ENCODE data around the gene MAT2A. TPM values are rescaled to one million over a fixed set of nuclear protein-coding genes. Genes with fewer than 3 reads are reported as not detected.

The MAT2A gene
- total RNA-seq, 2 donors from 2014 or later, result 105 to 156 TPM

DNA sequence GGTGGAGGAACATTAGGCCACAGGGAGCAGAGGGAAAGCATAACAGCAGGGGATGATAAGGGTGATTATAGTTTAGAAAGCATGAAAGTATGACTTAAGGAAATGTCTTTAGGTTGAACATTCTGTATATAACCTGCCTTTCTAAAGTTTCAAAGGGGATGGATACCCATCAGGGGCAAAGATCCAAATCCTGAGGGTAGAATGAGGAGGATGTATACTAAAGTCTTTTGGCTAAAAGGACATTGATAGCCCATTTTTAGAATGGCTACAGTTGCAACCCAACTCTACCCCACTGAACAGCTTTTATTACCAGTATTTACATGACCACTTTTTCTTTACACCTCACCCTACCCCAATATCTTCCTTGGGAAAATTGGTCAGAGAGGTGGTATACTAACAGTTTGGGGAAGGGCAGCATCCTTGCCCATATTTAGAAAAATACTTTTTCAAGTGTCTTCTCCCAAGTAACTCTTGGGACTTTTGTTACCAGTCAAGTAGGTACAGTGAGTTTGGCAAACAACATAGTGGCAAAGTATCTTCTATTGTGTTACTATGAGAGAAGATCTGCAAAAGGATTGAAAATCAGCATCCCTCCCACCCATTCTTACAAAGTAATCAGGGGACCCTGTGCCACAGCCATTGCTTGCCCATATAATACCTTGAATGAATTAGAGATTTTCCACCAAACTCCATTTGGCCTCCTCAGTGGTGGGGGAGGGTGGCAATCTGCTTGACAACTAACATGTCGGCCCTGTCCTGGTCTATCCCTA, 8.3 kb downstream of the MAT2A start:
- Histone ChIP-seq H3K36me3 (peaks cover 31% of the 10 kb centered on the region), H3K9me3 (no peaks in the 10 kb centered on the region), H3K4me3 (no peak overlapping the region), H3K27me3 (no peaks in the 10 kb centered on the region), H3K4me1 (no peaks in the 10 kb centered on the region), H3K9ac (ENCODE audit: low read depth in 2 of 2, low read length in 2 of 2) (no peak overlapping the region), H3K27ac (no peak overlapping the region)
- no peak for DNase-seq
- intact Hi-C loops (cut with DNase I), result no loop called here
- TF ChIP-seq, protein P1, sequence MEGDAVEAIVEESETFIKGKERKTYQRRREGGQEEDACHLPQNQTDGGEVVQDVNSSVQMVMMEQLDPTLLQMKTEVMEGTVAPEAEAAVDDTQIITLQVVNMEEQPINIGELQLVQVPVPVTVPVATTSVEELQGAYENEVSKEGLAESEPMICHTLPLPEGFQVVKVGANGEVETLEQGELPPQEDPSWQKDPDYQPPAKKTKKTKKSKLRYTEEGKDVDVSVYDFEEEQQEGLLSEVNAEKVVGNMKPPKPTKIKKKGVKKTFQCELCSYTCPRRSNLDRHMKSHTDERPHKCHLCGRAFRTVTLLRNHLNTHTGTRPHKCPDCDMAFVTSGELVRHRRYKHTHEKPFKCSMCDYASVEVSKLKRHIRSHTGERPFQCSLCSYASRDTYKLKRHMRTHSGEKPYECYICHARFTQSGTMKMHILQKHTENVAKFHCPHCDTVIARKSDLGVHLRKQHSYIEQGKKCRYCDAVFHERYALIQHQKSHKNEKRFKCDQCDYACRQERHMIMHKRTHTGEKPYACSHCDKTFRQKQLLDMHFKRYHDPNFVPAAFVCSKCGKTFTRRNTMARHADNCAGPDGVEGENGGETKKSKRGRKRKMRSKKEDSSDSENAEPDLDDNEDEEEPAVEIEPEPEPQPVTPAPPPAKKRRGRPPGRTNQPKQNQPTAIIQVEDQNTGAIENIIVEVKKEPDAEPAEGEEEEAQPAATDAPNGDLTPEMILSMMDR (IDR thresholded peaks at IDR 0.05), result no peak

DNA sequence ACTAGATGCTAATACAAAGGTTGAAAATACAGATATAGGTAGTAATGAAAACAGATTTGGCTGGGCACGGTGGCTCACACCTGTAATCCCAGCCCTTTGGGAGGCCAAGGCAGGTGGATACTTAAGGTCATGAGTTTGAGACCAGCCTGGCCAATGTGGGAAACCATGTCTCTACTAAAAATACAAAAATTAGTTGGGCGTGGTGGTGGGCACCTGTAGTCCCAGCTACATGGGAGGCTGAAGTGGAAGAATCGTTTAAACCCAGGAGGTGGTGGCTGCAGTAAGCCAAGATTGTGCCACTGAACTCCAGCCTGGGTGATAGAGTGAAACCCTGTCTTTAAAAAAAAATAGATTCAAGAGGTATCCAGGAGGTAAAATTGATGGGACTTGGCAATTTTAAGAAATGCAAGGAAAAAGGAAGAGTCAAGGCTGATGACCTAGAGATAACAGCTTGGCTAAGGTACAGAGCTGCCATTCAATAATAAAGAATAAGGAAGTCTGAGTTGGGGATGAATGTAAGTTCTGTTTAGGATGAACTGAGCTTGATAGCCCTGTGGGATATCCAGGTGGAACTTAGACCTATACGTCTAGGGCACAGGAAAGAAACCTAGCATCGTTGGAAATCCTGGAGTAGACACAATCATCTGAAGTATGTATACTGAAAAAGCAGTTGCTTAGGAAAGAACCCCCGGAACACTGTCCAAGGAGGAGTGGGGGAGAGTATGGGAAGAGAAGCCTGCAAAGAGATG, 9.1 kb downstream of the MAT2A start:
- intact Hi-C loops (cut with DNase I), result no loop called here
- no peaks in the 10 kb centered on the region for H3K9me3 ChIP-seq
- H3K4me3 ChIP-seq, result no peak overlapping the region
- peaks cover 24% of the 10 kb centered on the region for H3K36me3 ChIP-seq
- no peak for DNase-seq
- TF ChIP-seq, protein P1 (IDR thresholded peaks at IDR 0.05), result no peak
- no peaks in the 10 kb centered on the region for H3K27me3 ChIP-seq
- H3K9ac ChIP-seq (ENCODE audit: low read depth in 2 of 2, low read length in 2 of 2), result no peak overlapping the region
- H3K4me1 ChIP-seq, result no peaks in the 10 kb centered on the region
- H3K27ac ChIP-seq, result no peak overlapping the region

GRCh38 chr2:85548608-85548900, 9.6 kb downstream of the MAT2A start:
- Histone ChIP-seq H3K4me1 (no peaks in the 10 kb centered on the region), H3K9ac (ENCODE audit: low read depth in 2 of 2, low read length in 2 of 2) (no peak overlapping the region), H3K27ac (no peak overlapping the region), H3K4me3 (no peak overlapping the region), H3K36me3 (peaks cover 19% of the 10 kb centered on the region), H3K9me3 (no peaks in the 10 kb centered on the region), H3K27me3 (no peaks in the 10 kb centered on the region)
- intact Hi-C loops (cut with DNase I), result no loop called here
- TF ChIP-seq, protein P1 (IDR thresholded peaks at IDR 0.05), result no peak
- DNase-seq, result no peak

- Histone ChIP-seq H3K9me3 (no peaks in the 10 kb centered on the region), H3K4me1 (no peaks in the 10 kb centered on the region), H3K27me3 (no peaks in the 10 kb centered on the region), H3K36me3 (peaks cover 17% of the 10 kb centered on the region), H3K9ac (ENCODE audit: low read depth in 2 of 2, low read length in 2 of 2) (no peak overlapping the region), H3K27ac (no peak overlapping the region), H3K4me3 (no peak overlapping the region)
- no peak for DNase-seq
- intact Hi-C loops (cut with DNase I), result no loop called here
- TF ChIP-seq, protein P1 (IDR thresholded peaks at IDR 0.05), result no peak
Observed at GRCh38 chr2:85549095-85549494, 10.1 kb downstream of the MAT2A start.

DNA sequence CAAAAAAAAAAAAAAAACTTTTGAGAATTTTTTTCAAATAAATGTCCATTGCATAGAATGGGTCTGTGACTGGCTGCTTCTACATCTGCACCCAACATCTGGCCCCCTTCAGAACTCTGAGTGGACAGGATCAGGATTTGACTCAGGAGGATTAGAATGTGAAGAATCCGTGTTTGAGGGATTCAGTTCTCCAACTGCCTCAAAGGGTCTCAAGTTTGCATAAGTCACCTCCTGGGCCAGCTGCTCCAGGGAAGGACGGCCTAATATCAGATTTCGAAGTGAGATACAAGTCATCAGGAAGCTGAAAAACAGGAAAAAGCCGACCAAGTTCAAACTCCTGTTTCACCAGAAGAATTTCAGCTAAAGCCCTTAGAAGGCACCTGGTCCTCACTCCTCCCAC, 10.9 kb downstream of the MAT2A start:
- H3K9ac ChIP-seq (ENCODE audit: low read depth in 2 of 2, low read length in 2 of 2), result no peak overlapping the region
- H3K4me3 ChIP-seq, result no peak overlapping the region
- H3K27ac ChIP-seq, result no peak overlapping the region
- TF ChIP-seq, protein P1 (IDR thresholded peaks at IDR 0.05), result no peak
- DNase-seq, result no peak
- peaks cover 11% of the 10 kb centered on the region for H3K36me3 ChIP-seq
- intact Hi-C loops (cut with DNase I), result loop anchor here (10.0 kb wide), 1 partner anchor 155 kb away; no protein-coding TSS in a partner anchor
- H3K9me3 ChIP-seq, result no peaks in the 10 kb centered on the region
- H3K27me3 ChIP-seq, result no peaks in the 10 kb centered on the region
- no peaks in the 10 kb centered on the region for H3K4me1 ChIP-seq
